ENCODE measurements around the gene MAP4K4.
A peak's percentile ranks its signal among the peaks of the same experiment; 100 is the strongest.

The MAP4K4 gene

DNA sequence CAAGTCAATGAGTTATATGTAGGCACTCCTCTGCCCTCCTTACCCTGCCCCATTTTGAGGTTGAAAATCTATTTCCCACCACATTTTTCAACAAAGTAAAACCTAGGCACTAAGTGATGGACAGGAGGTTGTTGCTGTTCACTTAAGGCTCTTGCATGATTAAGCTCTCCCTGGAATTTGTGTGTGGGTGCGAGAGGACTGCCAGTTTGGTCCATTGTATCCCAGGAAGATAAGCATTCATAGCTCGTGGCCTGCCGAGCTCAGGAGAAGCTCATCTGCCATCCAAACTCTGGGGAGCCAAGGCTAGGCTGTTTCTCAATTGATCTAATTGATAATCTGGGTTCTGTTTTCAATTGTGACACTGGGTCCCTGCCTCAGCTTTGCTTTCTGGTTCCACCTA, 4.7 kb upstream of the MAP4K4 start:
- no peak for DNase-seq (ENCODE audit: low spot score)

DNA sequence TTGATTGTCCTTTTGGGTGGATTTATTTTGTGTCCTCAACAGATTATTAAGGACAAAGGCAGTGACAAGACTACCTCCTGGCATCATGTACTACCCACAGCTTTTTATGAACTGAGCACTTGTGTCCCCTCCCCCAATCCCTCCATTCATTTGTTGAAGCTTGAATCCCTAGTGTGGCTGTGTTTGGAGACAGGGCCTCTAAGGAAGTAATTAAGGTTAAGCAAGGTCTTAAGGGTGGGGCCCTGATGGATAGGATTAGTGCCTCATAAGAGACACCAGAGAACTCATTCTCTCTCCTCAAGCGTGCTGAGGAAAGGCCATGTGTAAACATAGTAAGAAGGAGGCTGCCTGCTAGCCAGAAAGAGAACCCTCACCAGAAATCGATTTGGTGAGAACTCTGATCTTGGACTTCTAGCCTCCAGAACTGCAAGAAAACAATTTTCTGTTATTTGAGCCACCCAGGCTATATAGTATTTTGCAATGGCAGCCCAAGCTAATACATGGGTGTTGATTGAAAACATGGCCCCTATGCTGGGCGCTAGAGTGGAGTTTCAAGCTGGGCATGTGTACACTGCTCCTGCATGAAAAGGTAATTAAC, 3.4 kb upstream of the MAP4K4 start:
- DNase-seq (ENCODE audit: low spot score), result no peak

DNA sequence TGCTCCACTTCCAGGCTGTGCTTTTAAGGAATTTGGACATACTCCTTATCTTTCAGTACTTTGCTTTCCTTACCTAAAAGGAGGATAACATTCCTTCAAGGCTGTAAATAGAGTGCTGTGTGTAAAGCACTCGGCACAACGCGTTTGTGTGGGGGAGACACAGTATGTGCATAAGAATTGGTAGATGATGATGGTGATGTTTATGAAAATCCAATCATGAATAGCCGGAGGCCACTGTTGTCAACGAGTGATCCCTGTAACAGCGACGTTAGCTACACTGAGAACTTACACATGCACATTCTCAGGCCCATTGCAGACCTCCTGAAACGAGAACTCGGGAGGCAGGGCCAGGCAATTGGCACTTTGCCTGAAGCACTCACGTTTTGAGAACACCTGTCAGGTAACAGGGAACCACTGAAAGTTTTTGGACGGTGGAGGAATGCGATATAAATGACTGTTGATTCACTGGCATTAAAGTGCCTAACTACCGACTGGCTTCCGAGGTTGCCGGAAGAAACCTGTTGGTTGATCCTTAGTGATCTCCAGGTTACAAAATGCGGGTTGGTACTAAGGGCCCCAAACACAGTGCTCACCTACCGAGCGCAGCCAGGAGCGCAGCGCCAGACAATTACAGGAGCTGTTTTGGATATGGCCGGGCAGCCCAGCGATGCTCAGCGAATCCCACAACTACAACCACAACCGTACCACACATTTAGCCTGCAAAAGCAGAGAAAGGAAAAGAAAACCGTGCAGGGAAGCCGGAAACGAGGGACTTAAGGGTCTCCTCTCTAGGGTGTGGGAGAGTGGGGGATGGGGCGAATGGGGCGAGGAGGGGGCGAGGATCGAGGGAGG, 1.0 kb upstream of the MAP4K4 start:
- peak; percentile 8 for DNase-seq (ENCODE audit: low spot score)

DNA sequence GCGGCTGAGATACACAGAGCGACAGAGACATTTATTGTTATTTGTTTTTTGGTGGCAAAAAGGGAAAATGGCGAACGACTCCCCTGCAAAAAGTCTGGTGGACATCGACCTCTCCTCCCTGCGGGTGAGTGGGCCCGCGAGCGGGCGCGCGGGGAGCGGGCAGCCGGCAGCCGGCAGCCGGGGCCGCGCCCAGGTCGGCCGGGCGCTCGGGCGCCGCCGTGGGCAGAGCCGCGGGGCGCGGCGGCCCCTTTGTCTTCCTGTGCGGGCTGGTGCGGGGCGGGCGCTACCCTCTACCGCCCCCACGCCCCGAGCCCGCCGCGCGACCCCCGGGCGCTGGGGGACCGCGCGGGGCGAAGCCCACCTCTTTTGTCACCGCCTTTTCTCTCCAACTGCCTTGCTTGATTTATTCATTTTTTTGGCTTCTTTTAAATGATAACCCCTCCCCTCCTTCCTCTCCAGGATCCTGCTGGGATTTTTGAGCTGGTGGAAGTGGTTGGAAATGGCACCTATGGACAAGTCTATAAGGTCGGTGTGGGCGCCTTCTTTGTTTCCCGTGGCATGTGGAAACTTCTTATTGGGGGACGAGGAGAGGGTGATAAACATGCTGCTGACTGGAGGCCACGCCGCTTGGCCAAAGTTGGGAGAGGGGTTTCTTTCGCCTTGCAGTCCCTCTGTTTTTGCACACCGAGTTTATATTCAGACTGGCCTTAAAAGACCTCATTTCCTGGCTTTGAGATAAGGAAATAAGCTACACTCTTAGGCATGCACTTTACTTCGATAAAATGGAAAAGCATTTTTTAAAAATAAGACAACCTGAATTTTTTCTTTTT, 722 bp downstream of the MAP4K4 start:
- DNase-seq (ENCODE audit: low spot score), result peak; percentile 28

DNA sequence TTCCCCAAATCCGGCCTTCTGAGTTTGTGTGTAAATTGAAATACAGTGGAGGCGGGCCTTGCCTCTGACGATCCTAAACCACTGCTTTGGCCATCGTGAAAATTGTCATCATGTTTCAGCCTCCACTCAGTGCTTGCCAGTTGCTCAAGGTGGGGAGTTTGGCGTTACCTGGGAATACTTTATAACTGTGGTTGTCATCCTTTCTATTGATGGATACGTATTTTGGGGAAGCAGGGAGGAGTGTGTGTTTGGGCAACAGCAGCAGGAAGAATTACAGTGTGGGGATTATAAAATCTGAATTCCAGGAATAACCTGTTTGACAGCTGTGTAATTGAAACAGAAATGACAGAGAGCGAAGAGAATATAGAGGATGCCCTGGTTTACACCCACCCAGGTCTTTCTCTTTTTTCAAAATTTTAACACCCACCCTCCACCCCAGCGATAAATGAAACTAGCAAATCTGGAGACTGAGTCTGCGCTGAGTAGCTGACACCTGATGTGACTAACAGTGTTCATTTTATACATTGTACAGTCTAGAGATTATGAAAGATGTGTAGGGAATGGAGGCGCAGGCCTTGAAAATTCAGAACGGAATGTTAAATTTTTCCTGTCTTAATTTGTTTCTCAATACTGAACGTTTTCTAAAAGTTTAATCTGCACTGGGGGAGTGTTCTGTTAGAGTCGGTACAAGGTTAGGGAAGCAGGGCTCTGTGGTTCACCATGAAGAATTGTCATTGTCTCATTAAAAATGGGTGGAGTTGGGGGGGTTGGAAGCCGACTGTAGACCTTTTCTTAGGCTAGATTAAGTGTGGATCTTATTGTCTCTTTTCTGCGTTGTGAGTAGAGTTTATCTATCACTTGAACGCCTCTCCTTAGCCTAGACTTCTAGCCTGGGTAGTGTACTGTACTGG, 1.6 kb downstream of the MAP4K4 start:
- peak; percentile 23 for DNase-seq (ENCODE audit: low spot score)

DNA sequence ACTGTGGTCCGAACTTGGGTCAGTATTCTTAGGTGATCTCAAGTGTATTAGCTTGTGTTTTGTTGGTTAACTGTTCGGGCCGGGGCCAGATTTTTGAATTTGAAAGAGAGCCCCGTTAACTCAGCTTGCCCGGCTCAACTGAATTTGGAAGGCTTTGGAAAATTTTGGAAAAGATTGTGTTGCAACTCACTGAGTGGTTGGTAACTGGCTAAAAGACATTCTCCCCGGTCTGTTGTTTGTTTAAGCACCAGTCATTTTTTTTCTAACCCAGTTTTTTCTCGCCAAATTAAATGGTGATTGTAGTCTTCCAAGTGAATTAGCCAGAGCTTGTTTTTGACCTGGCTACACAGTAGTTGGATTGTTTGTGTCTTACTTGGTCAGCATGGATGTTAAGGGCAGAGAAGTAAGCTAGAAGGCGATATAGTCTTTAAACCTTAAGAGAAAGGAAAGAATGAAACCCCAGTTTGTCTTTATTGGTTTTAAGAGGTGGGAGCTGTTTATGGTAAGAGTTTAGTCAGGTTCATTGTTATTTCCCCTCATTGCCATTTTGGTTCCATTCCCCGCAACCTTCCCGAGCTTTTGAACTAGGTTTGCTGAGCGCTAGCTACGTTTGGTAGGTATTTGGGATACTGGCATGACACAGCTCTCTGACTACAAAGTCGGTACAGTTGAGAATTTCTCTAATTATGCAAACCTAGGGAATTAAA, 2.4 kb downstream of the MAP4K4 start:
- DNase-seq (ENCODE audit: low spot score), result peak; percentile 45

DNA sequence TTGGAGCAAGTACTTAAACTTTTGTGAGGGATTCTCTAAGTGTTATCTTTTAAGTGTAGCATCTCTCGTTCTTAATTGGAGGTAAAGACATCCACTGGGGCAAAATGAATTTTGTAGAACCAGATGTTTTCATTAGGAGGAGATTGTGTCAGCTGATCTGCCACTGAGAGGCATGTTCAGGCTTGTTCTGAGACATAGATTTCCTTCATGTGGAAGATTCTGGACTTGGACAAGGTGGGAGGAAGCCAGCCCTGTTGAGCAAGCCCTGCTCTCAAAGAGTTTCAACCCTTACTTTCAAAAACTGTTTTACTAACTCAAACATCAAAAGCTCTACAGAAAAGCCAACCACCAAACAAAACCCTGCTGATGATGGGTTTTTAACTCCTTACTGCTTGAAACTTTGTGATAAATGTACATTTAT, 6.5 kb downstream of the MAP4K4 start:
- DNase-seq (ENCODE audit: low spot score), result no peak

DNA sequence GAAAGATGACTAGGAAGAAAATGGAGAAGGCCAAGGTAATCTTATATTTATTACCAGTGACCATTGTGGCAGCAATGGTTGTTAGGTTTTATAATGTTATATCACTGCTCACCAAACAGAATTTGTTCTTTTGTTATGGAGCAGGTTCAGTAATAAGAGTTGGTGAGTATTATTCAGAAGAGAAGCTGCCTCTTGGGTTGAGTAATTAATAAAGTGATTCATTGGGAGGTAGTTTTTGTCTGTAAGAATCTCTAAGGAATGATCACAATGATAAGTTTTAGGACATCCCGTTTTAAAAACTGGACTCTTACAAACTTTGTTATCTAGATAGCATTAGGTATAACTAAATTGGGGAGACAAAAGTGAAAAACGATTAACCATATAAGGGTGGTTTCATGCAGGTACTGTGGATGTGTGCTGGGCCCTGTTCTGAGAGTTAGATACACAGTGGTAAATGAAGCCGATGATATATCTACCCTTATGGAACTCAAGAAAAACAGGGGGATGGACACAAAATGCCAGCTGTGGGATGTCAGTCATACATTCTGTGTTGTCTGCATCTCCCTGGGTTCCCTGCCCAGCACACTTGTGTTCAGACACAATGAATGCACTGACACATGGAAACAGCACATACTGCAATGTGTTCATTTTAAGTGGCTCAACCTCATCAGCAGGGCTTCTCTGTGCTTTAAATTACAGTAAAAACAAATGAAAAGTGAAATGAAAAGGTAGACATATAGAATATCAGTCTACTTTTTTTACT, 7.5 kb downstream of the MAP4K4 start:
- DNase-seq (ENCODE audit: low spot score), result no peak

DNA sequence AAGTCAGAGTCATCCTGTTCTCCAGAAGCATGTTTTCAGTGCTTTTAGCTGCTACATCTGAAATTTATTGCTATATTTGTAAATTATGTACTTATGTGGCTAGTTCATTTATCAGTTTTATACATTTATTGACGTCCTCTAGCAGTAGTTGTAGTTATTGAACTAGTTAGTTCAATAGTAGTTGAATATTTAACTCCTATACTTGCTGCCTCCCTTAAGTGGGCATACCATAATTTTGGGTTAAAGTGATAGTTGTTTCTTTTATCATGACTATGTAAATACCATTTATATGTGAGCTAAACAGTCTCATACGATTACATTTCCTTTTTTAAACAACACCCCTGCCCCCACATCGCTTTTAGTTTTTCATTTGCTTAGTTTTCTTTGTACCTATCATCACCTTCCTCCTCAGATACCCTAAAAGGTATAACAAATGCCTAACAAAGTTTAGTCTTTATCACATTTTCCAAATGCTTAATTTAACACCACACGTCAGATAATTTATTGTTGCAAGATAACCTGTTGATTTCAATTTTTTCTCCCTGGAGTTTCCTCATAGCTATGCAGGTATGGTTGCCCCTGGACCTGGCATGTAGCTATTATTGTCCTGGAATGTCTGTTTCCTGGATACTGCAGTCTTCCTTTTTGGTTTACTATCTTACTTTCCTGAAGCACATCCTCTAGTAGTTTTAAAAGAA, 8.8 kb downstream of the MAP4K4 start:
- no peak for DNase-seq (ENCODE audit: low spot score)

DNA sequence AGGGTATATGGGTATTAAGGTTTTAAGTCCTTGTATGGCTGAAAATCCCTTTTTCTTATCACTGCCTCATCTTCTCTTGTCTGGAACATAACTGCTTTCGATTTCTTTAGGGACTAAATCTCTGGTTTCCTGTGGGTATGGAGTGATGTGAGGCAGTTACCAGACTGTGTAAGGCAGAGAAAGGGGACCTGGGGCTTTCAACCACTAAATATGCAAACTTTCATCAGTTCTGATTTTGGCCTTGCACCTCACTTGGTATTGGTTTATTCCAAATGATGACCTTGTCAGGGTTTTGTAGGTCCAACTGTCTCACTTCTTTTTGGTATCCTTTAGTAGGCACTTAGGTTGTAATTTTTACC, 9.3 kb downstream of the MAP4K4 start:
- DNase-seq (ENCODE audit: low spot score), result no peak

DNA sequence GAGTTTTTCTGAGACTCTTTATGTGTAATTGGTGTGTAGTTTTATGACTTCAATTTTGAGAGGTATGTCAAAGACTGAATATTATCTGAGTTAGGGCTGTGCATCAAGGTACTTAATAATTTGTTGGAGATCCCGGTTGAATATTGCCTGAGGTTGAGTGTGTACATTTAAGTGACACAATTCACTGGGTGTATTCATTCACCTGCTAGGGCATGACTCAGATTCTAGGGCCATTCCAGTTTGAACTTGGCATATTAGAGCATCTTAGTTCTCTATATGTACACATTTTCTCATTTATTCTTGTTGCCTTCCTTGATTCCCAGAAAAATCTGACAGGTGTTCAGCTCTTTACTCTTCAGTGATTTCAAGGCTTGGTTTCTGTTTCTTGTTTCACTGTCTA, 12.5 kb downstream of the MAP4K4 start:
- DNase-seq (ENCODE audit: low spot score), result no peak

DNA sequence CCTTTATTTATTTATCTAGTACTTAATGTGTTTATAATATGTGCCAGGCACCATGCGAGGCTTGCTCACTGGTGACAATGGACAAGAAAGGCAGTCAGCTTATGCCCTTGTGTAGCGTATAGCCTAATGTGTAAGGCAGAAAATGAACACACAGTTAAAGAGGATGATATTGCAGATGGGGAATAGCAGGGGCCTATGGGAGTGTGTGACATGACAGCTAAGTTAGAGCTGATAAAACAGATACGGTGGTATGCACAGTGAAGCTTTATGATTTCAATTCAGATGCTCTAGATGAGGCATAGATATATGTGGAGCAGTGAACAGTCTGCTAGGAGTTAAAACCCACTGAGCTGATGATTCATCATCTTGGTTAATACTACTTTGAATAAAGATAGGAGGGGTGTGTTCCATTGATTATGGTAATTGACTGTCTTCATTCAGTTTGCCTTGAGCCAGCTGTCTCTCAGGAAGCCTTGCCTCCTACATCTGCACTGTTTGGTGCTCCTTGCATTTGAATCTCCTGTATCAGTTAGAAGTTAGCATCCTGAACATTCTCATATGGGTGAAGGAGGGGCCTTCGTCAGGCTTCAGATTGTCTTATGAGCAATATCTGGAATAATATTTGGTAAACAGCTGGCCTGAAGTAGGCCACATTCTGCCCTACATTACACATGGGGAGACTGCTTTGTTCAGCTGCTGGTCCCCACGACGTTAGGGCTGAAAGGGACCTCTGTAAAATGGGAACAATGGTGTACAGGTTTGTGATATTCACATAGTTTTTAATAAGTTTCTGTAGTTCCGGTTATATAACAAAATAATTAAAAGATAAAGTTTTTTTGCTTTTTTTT, 13.2 kb downstream of the MAP4K4 start:
- DNase-seq (ENCODE audit: low spot score), result no peak

DNA sequence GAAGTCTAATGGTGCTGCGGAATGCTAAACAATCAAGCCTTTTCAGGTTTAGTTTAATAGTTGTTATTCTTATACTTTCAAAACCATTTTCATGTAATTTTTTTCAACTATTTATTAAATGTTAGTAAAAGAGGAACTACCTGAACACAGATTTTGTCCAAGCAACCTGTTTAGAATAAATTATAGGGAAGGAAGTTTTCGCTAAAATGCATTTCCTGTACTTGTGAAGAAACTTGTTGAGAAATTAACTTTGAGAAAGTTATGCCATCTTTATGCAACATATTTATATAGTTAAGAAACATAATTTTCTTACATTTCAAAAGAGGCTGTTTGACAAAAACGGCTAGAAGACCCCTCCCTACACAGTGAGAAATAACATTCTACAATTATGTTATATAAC, 16.6 kb downstream of the MAP4K4 start:
- DNase-seq (ENCODE audit: low spot score), result no peak

DNA sequence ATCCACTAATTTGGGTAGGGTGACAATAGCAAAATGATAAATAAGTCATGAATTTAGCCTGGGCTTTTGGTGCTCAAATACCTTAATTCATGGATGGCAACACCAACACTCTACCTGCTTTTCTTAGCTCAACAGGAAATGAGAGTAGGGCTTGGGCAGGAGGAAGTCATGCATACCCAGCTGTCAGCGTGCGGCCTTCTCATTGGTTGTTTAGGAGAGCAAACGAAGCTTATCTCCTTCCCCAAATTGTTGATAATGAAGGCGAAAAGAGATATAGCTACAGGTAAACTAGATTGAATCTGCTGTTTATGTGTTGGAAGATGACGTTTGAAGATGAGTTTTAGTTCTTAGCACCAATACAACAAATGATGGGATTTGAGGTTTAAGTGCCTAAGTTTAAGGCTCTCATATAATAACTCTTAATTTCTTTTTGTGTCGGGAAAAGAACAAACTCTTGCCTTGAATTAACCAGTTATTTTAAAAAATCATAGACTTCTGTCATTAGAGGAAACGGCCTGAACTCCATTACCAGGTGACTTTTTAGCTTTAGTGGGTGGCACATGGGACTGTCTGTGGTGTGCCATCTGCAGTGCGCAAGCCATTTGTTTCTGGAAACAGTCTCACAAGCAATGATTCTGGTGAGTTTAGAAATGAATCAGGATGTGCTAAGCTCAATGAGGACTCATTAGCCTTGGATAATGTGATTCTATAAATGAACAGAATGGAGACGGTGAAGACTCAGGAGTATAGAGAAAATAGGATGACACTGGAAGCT, 19.8 kb downstream of the MAP4K4 start:
- DNase-seq (ENCODE audit: low spot score), result no peak

DNA sequence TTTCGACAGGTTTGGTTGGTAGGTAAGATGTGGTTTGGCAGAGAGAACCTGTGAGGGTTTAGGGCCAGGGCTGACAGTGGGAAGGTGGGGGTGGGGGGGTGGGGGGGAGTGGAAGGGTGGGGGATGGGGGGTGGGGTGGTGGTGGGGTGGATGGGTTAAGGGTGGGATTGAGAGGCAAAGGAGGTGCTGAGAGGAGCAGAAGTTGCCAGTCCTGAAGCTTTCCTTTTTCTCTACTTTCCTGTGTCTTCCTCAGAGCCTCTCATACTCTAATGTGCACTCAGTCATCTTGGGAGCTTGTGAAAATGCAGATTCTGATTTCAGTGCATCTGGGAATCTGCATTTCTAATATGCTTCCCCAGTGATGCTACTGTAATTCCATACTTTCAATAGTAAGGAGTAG, 21.0 kb downstream of the MAP4K4 start:
- DNase-seq (ENCODE audit: low spot score), result no peak

DNA sequence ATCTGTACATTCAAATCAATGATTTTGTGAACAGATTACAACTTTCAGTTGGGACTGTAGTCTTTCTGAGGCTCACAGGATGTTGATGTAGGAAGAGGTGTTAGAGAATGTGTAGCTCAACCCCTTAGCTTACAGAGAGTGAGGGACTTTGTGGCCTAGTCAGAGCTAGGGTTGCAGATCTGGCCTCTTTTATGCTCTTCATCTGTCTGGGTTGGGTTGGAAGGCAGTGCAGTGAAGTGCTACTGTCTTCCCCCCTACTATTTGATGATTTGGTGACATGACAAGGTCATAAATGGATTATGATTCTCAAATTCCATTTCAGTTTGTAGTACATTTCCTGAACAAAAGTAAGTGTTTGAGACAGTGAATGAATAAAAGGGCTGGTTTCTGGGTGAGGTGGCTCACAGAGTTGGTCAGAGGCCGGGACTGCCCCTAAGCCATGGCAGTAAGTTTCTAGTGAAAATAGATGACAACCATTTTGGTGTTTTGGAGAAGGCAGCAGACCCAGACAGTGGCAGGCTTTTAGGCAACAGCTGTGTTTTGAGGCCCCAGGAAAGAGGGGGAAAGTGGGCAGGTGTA, 21.6 kb downstream of the MAP4K4 start:
- DNase-seq (ENCODE audit: low spot score), result no peak

DNA sequence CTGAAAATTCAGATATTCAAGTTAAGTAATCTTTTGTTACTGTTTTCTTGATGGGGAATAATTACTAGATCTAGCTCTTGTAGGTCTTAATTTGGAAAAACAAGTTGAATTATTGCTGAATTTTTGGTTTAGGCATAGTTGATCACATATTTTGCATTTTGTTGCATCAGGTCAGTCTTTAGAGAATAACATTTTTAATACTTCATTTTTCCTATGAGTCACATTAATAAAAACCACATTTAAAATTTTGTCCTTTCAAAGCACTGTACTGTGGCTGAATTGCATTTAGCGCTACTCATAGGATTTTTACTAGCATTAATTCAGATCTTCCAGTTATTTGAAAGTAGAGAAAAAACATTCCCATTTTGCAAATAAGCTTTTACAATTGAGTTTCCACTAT, 23.2 kb downstream of the MAP4K4 start:
- DNase-seq (ENCODE audit: low spot score), result no peak

DNA sequence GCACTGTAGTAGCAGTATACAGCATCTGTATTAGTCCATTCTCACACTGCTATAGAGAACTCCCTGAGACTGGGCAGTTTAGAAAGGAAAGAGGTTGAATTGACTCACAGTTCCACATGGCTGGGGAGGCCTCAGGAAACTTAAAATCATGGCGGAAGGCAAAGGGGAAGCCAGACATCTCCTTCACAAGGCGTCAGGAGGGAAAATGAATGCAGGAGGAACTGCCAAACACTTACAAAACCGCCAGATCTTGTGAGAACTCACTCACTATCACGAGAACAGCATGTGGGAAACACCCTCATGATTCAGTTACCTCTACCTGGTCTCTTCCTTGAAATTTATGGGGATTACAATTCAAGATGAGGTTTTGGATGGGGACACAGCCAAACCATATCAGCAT, 25.4 kb downstream of the MAP4K4 start:
- DNase-seq (ENCODE audit: low spot score), result no peak
